ENCODE data around the gene ERMAP.

DNA sequence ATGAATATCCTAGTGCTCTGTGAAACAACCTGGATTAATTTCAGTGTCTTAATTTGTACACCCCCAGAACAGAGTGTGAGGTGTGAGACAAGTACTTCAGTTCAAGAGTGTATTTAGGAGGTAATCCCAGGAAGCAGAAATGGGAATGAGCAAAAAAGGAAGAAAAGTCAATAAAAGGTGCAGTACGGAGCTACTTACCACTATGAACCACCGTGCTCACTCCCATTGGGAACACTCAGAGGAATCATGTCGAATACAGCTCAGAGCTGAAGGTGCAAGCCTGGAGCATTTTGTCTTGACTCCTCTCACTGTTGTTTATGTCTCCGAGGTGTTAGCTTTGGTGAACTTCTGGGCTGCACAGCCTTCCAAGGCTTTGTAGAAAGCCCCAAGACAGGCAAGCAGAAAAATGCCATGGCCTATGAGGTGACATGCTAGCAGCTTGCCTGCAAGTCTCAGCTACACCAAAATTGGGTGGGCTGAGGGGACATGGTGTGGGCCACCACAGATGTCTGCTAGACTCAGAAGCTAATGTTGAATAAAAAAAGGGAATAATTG is 7.6 kb downstream of the ERMAP start:
- TF ChIP-seq CTCF (IDR thresholded peaks at IDR 0.05) (no peak), POLR2A (IDR thresholded peaks at IDR 0.05) (no peak)

Measured in adrenal gland (tissue), 5 donors.